B cell (primary cell): ENCODE data around the gene MAU2. TPM values are rescaled to one million over a fixed set of nuclear protein-coding genes. Genes with fewer than 3 reads are reported as not detected.

Source experiments
- ATAC-seq: fragments of 200-7000 bp; cut with Tn5 transposase; one replicate; pipeline ENCODE4 v1.10.0; 2021; ENCODE audit warnings: low read depth, mild to moderate bottlenecking, moderate number of reproducible peaks, moderate library complexity
- CTCF ChIA-PET: fragments of 350-600 bp; sonication (Branson Sonifier 250); formaldehyde crosslinking; loops from one replicate; lab custom pipeline; 2021; ENCODE audit warnings: antibody characterized with exemption, inconsistent platforms; lab: Charles Lee
- POLR2A ChIA-PET: fragments of 350-600 bp; sonication (Branson Sonifier 250); formaldehyde crosslinking; loops from one replicate; lab custom pipeline; 2021; ENCODE audit warnings: antibody characterized with exemption; lab: Charles Lee
- DNase-seq: peaks from one replicate; pipeline ENCODE4 v3.0.0; 2013
- H2AFZ ChIP-seq: 2 replicates; pipeline ENCODE4 v1.6.1; 2012; ENCODE audit warnings: mild to moderate bottlenecking, low read depth, low read length; ENCODE audit not compliant: insufficient read depth, poor library complexity, severe bottlenecking
- H3K27ac ChIP-seq, 2 donors: 1 replicate in 1 of 2; 2 replicates in 1 of 2; pipeline ENCODE4 v1.5.1; 2012 to 2013; ENCODE audit warnings: low read length in 2 of 2, mild to moderate bottlenecking in 2 of 2, moderate library complexity in 1 of 2
- H3K27me3 ChIP-seq, 4 experiments: fragments of 200-600 bp in 1 of 4; sonication (generic) in 1 of 4; replicated peaks in 1 of 4; 1 replicate in 2 of 4; 2 replicates in 2 of 4; pipeline versions ENCODE4 v1.6.1 to v1.7.0; 2013 to 2016; ENCODE audit warnings: low read length in 3 of 4, mild to moderate bottlenecking in 2 of 4, mixed read lengths in 1 of 4, moderate library complexity in 1 of 4; ENCODE audit not compliant: insufficient read depth in 4 of 4, control insufficient read depth in 3 of 4; ENCODE audit errors: control extremely low read depth in 1 of 4
- H3K36me3 ChIP-seq, 2 experiments: replicated peaks in 1 of 2; 1 replicate in 1 of 2; 2 replicates in 1 of 2; pipeline versions ENCODE4 v1.6.1 to v1.7.1; 2013; ENCODE audit warnings: low read length in 1 of 2; ENCODE audit not compliant: insufficient read depth in 2 of 2, control insufficient read depth in 1 of 2; ENCODE audit errors: control extremely low read depth in 1 of 2, extremely low read depth in 1 of 2
- H3K4me1 ChIP-seq, 2 donors: fragments of 200-600 bp in 1 of 2; sonication (generic) in 1 of 2; 1 replicate in 1 of 2; 2 replicates in 1 of 2; pipeline versions ENCODE4 v1.5.1 to v1.6.1; 2013 to 2017; ENCODE audit warnings: low read length in 2 of 2; ENCODE audit not compliant: control insufficient read depth in 2 of 2, insufficient read depth in 2 of 2
- H3K4me2 ChIP-seq: replicated peaks from 2 replicates; pipeline ENCODE3; 2012; ENCODE audit warnings: mild to moderate bottlenecking, low read depth, low read length; ENCODE audit not compliant: poor library complexity, severe bottlenecking
- H3K4me3 ChIP-seq, 5 experiments: fragments of 200-600 bp in 1 of 5; sonication (generic) in 1 of 5; 1 replicate in 3 of 5; 2 replicates in 2 of 5; pipeline versions ENCODE4 v1.5.1 to v1.7.0; 2011 to 2016; ENCODE audit warnings: low read length in 4 of 5, mild to moderate bottlenecking in 4 of 5, low read depth in 2 of 5, control low read depth in 1 of 5, moderate library complexity in 1 of 5; ENCODE audit not compliant: insufficient read depth in 1 of 5; ENCODE audit errors: control extremely low read depth in 1 of 5, extremely low read depth in 1 of 5
- H3K79me2 ChIP-seq: fragments of 200-600 bp; sonication (generic); one replicate; pipeline ENCODE4 v1.6.0; 2016; ENCODE audit warnings: low read length; ENCODE audit not compliant: control insufficient read depth, insufficient read depth
- H3K9ac ChIP-seq: fragments of 200-600 bp; sonication (generic); 2 replicates; pipeline ENCODE4 v1.6.1; 2017; ENCODE audit warnings: mild to moderate bottlenecking, low read length, moderate library complexity
- H3K9me3 ChIP-seq, 3 donors: one replicate each; pipeline versions ENCODE4 v1.6.1 to v1.7.1; 2013; ENCODE audit warnings: low read length in 2 of 3; ENCODE audit not compliant: control insufficient read depth in 2 of 3, insufficient read depth in 1 of 3; ENCODE audit errors: control extremely low read depth in 1 of 3
- H4K20me1 ChIP-seq: 2 replicates; pipeline ENCODE4 v1.6.0; 2012; ENCODE audit warnings: mild to moderate bottlenecking, low read length; ENCODE audit not compliant: insufficient read depth, control insufficient read depth, poor library complexity, severe bottlenecking
- H3K27ac Mint-ChIP-seq: one replicate; pipeline ENCODE4 v1.8.0; 2021; ENCODE audit warnings: mixed read lengths
- H3K27me3 Mint-ChIP-seq: one replicate; pipeline ENCODE4 v1.8.0; 2021; ENCODE audit warnings: mixed read lengths
- H3K4me1 Mint-ChIP-seq: one replicate; pipeline ENCODE4 v1.8.0; 2021; ENCODE audit warnings: mixed read lengths
- H3K4me3 Mint-ChIP-seq: one replicate; pipeline ENCODE4 v1.8.0; 2021; ENCODE audit warnings: mixed read lengths
- H3K9me3 Mint-ChIP-seq: one replicate; pipeline ENCODE4 v1.8.0; 2022; ENCODE audit warnings: mixed read lengths; ENCODE audit not compliant: insufficient read depth
- EZH2 ChIP-seq: IDR thresholded peaks from 2 replicates; pipeline ENCODE4 v1.6.1; 2012; ENCODE audit warnings: borderline replicate concordance, low read depth, mild to moderate bottlenecking, moderate library complexity, low read length; ENCODE audit not compliant: insufficient read depth, poor library complexity, severe bottlenecking
- WGBS: methylation state at CpG from one replicate; pipeline ENCODE4 v1.1.5; 2013; ENCODE audit warnings: missing lambda C conversion rate; ENCODE audit not compliant: insufficient coverage; 5-methylcytosine and 5-hydroxymethylcytosine counted together
- intact Hi-C: fragments of 100-400 bp; cut with micrococcal nuclease; formaldehyde crosslinking; loops from one replicate; pipeline ENCODE4 v1.10.0; 2022
- polyA plus RNA-seq: library from polyadenylated mRNA; depleted of rRNA; stranded (reverse); fragments of >200 nt; gene quantifications from 2 replicates; pipeline ENCODE4 v1.2.3, GENCODE V29; 2012
- total RNA-seq, 2 donors: library from RNA; stranded (reverse); fragments of 120-200 nt in 1 of 2; gene quantifications; 1 replicate in 1 of 2; 2 replicates in 1 of 2; pipeline versions ENCODE4 v1.2.3 to v1.2.4, GENCODE V29; 2013 to 2022
- TF ChIP-seq, protein P1 (sequence below): fragments of 200-600 bp; IDR thresholded peaks from one replicate; pipeline ENCODE4 v1.8.0; 2022; ENCODE audit warnings: antibody characterized with exemption, mild to moderate bottlenecking

The MAU2 gene
- total and polyA plus RNA-seq, 2 donors (not counting 1 experiment from before 2014, with no cell fraction given), result 87.7 to 199 TPM

DNA sequence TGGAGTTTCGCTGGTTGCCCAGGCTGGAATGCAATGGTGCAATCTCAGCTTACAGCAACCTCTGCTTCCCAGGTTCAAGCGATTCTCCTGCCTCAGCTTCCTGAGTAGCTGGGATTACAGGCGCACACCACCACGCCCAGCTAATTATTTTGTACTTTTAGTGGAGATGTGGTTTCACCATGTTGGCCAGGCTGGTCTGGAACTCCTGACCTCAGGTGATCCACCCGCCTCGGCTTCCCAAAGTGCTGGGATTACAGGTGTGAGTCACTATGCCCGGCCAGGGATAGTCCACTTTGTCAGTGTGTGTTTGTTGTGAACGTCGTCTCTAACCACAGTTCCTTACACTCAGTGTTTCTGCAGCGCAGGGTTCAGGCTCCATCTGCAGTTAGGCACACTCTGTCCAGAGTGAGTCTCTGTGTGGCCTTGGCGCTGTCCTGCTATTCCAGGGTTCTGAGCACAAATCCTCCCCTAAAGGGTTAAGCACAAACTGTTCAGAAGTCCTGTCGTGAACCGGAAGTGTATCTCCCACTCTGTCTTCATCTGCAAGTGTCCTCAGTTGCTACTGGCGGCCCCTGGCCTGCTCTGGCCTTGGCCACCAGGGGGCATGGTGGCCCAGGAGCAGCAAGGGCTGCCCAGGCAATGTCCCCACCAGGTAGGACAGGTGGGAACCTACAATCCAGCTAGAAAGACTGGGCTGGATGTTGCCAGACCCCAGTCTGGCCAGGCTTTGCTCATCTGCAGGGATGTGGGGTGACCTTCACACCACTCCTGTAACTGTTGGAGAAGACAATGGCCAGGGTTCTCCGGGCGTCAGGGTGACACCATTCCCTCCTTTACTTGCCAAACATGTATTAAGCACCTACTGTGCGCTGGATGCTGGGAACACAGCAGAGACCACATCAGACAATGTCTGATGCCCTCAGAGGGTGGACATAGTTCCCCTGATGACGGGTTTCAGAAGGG, 46.1 kb downstream of the MAU2 start:
- peaks cover 10 to 23% of the 10 kb centered on the region in 2 donors for H3K4me1 ChIP-seq
- no peaks in the 10 kb centered on the region for H4K20me1 ChIP-seq
- DNase-seq, result peak; percentile 81
- peak overlapping the region; percentile 26 for H3K4me2 ChIP-seq
- Mint-ChIP-seq H3K9me3 (no peaks in the 10 kb centered on the region), H3K4me1 (peaks cover 15% of the 10 kb centered on the region), H3K27ac (peak overlapping the region; percentile 86), H3K4me3 (peak overlapping the region; percentile 42), H3K27me3 (no peaks in the 10 kb centered on the region)
- CTCF ChIA-PET, result interaction anchor here (0.6 to 11.8 kb wide), 12 partner anchors 10 to 122 kb away, joined by 3 to 301 read pairs (median 4); partner anchors contain the start of gene GATAD2A
- no peaks in the 10 kb centered on the region for H3K9me3 ChIP-seq
- H3K4me3 ChIP-seq, result no peak overlapping the region
- no peak for TF ChIP-seq EZH2
- TF ChIP-seq, protein P1, sequence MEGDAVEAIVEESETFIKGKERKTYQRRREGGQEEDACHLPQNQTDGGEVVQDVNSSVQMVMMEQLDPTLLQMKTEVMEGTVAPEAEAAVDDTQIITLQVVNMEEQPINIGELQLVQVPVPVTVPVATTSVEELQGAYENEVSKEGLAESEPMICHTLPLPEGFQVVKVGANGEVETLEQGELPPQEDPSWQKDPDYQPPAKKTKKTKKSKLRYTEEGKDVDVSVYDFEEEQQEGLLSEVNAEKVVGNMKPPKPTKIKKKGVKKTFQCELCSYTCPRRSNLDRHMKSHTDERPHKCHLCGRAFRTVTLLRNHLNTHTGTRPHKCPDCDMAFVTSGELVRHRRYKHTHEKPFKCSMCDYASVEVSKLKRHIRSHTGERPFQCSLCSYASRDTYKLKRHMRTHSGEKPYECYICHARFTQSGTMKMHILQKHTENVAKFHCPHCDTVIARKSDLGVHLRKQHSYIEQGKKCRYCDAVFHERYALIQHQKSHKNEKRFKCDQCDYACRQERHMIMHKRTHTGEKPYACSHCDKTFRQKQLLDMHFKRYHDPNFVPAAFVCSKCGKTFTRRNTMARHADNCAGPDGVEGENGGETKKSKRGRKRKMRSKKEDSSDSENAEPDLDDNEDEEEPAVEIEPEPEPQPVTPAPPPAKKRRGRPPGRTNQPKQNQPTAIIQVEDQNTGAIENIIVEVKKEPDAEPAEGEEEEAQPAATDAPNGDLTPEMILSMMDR, result peak; percentile 92
- H3K36me3 ChIP-seq, result no peaks in the 10 kb centered on the region
- H3K9ac ChIP-seq, result no peak overlapping the region
- no peaks in the 10 kb centered on the region for H3K79me2 ChIP-seq
- WGBS, result 51% methylated on average over 15 of the region's 18 CpGs
- intact Hi-C loops, result loop anchor here (1.0 to 2.0 kb wide), 2 partner anchors 18 to 39 kb away; partner anchors contain the start of gene GATAD2A
- POLR2A ChIA-PET, result interaction anchor here (0.6 to 1.0 kb wide), 3 partner anchors 80 to 124 kb away, joined by 3 read pairs; no protein-coding TSS in a partner anchor
- peak; percentile 82 for ATAC-seq
- H3K27me3 ChIP-seq, result no peaks in the 10 kb centered on the region
- H3K27ac ChIP-seq, result no peak overlapping the region
- peak overlapping the region; percentile 53 for H2AFZ ChIP-seq
